ENCODE data around the gene GCK.

GCK gene

GRCh38 chr7:44102846-44103565, 86.2 kb downstream of the GCK start:
- no peak for DNase-seq

- no peak for DNase-seq
Measured at GRCh38 chr7:44101966-44102845, 87.0 kb downstream of the GCK start.

GRCh38 chr7:44101303-44101965, 87.8 kb downstream of the GCK start:
- no peak for DNase-seq

- no peak for DNase-seq
Measured at GRCh38 chr7:44100458-44101302, 88.6 kb downstream of the GCK start.

- no peak for DNase-seq
Measured at GRCh38 chr7:44099669-44100068, 89.6 kb downstream of the GCK start.

GRCh38 chr7:44098092-44099068, 90.9 kb downstream of the GCK start:
- DNase-seq: no peak

- no peak for DNase-seq
Measured at GRCh38 chr7:44097064-44097932, 91.9 kb downstream of the GCK start.

- DNase-seq: no peak
Measured at GRCh38 chr7:44096326-44096881, 92.8 kb downstream of the GCK start.

GRCh38 chr7:44095781-44096180, 93.5 kb downstream of the GCK start:
- no peak for DNase-seq

- no peak for DNase-seq
Measured at GRCh38 chr7:44094883-44095592, 94.2 kb downstream of the GCK start.

- no peak for DNase-seq
Measured at GRCh38 chr7:44094365-44094764, 94.9 kb downstream of the GCK start.

Data from NCI-H446 treated with DMSO at 0.1 percent for 48 hours (cell line).